Measurements from ENCODE around the gene MYO1D.
A peak's percentile ranks its signal among the peaks of the same experiment; 100 is the strongest.
"Not testable (repeated sequence)": the region's sequence is repeated elsewhere in the genome, so short reads cannot be mapped to it uniquely, and the experiment has no call there.

Gene MYO1D

DNA sequence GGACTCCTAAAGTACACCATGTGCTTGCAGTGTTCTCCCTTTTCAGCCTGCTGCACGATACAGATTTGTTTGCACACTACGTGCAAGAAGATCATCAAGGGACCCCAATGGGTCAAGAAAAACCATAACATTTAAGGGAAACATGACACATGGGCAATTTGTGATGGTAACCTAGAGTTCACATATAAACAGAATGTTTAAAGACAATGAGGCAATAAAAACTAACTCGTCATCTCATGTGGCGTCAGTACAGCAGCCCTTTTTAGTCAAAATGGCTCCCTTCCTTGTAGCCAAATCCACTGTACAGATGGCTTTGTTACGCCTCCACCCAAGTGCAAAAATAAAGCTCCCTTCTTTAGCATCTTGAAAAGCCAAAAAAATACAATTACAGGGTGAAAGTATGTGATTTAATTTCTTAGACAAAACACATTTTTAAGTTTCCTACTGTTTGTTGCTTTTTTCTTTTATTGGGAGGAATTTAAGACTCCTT lies 216.4 kb downstream of the MYO1D start:
- DNase-seq, result no peak

GRCh38 chr17:32659419-32659842 lies 217.5 kb downstream of the MYO1D start:
- peak; percentile 60 to 74 (median 66) for DNase-seq

- DNase-seq, result no peak
Measured at GRCh38 chr17:32658470-32659418, 218.2 kb downstream of the MYO1D start.

- no peak for DNase-seq
Measured at GRCh38 chr17:32656886-32657285, 220.0 kb downstream of the MYO1D start.

DNA sequence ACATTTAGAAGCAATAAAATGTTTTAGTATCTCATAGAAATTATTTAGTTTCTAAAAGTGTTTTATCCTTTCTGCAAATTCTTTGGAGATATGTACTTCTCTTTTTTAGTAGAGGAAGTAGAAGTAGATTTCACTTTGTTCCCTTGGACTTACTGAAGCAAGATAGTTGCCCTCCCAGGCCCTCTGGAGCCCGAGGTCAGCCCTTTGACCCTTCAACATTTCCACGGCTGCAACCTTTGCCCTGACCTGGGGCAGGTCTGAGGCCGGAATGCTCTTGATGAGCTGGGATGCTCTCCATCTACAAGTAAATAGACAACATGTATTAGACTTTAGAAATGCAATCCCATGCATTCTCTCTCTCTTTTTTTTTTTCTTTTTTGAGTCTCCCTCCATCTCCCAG lies 222.6 kb downstream of the MYO1D start:
- DNase-seq, result peak; percentile 28 to 34 (median 29)

DNA sequence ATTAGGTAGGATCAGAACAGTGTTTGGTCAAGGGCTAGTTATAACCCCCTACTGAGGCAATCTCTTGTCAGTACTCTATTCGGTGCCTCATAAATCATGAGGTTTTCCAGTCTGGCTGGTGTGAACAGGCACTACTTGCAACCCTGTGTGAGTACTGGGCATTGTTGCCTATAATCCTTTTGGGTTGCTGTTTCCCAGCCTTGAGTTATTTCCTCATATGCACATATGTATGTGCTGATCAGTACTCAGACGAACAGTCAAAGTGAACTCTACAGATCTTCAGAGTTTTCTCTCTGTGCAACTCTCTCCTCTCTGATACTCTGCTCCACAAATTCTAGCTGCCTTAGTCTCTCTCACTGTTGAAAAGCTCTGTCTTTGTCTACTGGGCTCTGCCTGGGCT lies 225.8 kb downstream of the MYO1D start:
- DNase-seq, result no peak

GRCh38 chr17:32648450-32648849 lies 228.5 kb downstream of the MYO1D start:
- DNase-seq, result no peak

DNA sequence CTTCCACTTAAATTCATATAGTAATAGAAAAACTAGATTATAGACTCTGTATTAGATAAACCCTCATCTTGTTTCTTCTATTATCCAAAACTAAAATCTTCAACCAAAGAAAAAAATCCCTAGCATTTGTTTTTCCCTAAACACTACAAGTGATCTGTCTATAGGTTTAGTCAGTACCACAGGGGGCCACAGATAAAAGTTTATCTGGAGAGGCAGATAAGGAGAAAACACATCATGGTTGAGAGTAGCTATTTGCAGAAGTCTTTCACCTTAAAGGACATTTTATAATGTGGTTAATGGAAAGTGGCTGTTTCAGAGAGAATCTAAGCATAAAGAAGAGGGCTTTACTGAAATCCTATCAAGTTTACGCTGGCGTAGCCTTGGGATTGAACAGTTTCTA lies 230.0 kb downstream of the MYO1D start:
- no peak for DNase-seq

GRCh38 chr17:32641514-32641913 lies 235.4 kb downstream of the MYO1D start:
- DNase-seq, result not testable (repeated sequence)

DNA sequence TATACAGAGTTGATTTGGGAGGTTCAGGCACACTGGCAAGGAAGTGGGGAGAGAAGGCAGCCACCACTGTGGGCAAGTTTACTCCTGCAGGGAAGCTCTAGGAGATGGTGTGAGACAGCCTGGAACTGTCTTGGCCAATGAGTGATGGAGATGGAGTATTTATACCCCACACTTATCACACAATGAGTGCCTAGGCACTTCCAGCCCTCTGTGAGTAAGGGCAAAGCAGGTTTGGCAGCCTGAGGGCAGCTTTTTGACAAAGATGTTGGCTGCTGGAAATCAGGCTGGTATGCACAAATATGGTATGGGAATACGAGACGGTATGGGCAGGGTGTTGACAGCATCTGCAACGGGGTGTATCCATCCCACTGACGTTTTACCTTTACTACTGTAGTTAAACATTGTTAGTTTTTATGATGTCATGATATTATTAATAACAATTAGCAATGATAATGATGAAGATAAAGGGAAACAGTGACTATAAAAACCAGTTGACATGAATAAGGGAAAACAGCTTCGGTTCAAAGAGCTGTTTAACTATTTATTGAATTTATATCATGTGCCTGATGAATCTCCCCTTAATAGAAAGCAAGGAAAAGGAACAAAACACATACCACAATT lies 240.2 kb downstream of the MYO1D start:
- peak in 1 of 3 donors; percentile 6 for DNase-seq

DNA sequence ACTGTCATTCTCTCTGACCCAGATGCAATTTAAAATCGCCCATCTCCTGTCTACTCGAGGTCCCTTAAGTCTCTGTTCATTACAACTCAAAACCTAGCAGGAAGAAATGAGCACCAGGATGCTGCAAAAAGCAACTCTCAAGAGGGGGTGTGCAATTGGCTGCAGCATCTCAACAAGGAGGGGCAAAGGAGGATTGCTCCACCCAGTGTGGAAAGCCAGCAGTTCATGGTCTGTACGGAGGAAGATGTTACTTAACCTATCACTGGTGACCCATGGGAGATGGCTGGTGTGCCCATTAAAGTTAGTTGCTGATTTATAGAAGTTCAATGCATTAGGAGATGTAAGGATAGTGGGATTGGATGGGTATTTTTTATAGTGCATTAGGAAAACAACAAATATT lies 242.8 kb downstream of the MYO1D start:
- peak in 1 of 3 donors; percentile 7 for DNase-seq

GRCh38 chr17:32631341-32632096 lies 245.4 kb downstream of the MYO1D start:
- peak in 1 of 3 donors; percentile 3 for DNase-seq

DNA sequence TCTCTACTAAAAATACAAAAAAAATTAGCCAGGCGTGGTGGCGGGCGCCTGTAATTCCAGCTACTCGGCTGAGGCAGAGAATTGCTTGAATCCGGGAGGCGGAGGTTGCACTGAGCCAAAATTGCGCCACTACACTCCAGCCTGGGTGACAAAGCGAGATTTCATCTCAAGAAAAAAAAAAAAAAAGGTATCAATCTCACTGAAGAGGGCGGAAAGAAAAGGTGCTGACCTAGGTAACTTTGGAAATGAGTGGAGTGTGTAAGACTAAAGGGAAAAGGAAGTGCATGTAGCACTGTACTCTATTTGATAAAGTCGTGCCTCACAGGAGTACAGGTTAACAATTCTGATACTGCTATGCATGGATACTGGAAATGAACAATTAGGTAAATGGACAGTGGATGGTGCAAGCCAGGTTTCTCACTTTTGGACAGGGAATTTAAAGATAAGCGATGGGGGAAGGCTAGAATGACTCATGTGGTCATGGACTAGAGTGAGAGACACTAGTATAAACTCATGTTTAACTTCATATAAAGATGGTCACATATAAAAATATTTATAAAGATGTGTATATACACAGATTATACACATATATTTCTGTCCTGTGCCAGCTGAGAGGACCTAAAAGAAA lies 247.2 kb downstream of the MYO1D start:
- peak in 1 of 3 donors; percentile 5 for DNase-seq

DNA sequence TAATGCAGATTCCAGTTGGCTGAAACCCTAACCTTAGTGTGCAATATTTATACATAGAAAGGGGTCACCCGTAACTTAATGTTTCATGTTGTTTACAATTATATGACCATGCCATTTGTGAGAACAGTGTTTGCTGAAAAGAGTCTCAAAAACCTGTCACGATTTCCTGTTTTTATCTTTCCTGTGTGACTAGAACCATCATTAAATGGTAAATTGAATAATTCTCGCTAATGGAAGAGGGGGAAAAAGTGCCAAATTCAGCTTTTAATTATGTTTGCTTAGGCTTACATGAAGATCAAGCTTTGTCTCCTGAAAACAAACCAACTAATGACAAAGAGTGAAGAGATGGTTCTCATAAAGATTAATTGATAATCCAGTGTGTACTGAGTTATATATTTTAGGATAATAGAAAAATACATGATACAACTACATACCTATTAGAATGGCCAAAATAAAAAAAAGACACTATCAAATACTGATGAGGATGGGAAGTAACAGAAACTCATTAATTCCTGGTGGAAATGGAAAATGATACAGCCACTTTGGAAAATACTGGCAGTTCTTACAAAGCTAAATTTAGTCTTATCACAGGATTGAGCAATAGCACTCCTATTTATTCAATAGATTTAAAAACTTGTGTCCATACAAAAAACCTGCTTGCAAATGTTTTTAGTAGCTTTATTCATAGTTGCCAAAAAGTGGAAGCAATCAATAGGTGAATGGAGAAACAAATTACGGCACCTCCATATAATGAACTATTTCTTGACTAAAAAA lies 248.5 kb downstream of the MYO1D start:
- no peak for DNase-seq

- DNase-seq, result no peak
Measured at GRCh38 chr17:32627239-32627996, 249.5 kb downstream of the MYO1D start.

DNA sequence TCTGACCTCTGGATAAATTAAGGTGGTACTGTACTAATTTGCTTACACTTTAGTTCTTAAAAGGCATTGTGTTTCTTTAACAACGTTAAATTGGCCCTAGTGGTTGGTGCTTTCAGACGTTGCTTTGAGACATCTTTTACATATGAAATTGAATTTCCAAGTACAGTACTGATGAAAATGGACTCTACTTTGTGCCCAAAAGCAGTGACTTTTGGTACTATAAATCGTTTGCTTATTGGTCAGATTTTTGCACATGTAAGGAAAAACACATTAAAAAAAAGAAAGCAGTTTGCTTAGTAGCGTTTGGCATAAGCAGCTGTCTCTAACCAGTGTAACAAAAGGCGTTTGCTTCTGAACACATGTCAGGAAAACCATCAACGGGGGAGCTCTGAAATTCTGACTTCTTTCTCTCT lies 250.5 kb downstream of the MYO1D start:
- DNase-seq, result no peak

GRCh38 chr17:32625971-32626370 lies 251.0 kb downstream of the MYO1D start:
- DNase-seq, result no peak

- no peak for DNase-seq
Measured at GRCh38 chr17:32623196-32623595, 253.7 kb downstream of the MYO1D start.

DNA sequence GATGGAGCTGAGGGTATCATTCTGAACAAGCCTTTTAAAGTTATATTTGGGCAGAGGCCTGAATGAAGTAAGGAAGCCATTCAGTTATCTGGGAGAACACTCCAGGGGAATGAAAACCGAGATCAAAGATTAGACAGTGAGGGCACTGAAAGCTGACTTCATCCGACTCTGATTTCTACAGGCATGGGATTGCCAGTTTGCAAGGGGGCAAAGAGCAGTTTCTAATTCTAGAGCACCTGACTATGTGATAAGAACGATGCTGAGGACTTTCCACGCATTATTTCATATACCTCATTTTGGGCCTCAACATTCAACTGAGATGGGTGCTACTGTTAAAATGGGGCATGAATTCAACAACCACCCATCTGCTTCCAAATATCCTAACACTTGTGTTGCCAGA lies 254.4 kb downstream of the MYO1D start:
- no peak for DNase-seq

DNA sequence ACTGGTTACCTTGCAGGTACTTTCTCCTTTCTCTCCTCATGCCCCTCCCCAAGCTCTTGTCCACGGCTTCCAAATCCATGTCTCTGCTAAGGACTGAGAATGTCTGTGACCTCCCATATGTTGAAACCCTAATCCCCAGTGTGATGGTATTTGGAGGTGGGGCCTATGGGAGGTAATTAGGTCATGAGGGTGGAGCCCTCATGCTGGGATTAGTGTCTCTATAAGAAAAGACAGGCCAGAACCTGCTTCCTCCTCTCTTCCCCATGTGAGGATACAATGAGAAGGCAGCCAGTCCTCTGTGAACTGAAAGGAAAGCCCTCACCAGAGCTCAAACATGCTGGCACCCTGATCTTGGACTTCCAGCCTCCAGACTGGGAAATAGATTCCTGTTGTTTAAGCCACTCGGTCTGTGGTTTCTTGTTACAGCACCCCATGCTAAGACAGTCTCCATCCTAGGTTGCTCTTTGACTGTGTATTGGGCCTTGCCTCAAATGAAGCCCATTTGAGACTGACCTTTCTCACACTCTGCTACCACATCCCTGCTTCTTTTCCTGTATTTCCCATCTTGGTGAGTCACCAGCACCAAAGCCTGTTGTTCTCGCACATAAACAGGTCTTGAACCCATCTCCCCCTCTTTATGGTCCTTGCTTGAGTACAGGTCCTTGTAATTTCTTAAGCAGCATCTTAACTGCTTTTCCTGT lies 255.2 kb downstream of the MYO1D start:
- DNase-seq, result no peak

All from suppressor macrophage treated with lipopolysaccharide for 1 hour (primary cell).